HUES64 (cell line): ENCODE measurements around the gene ASAP2.

ENCODE experiments used
- H3K27ac ChIP-seq: 2 replicates; pipeline ENCODE4 v1.7.0; 2013; ENCODE audit warnings: low read depth, low read length, inconsistent platforms
- H3K27me3 ChIP-seq: 2 replicates; pipeline ENCODE4 v1.6.1; 2013; ENCODE audit warnings: mild to moderate bottlenecking, low read length; ENCODE audit not compliant: insufficient read depth
- H3K36me3 ChIP-seq: 2 replicates; pipeline ENCODE4 v1.6.1; 2013; ENCODE audit warnings: mild to moderate bottlenecking, low read length; ENCODE audit not compliant: insufficient read depth
- H3K4me1 ChIP-seq: 2 replicates; pipeline ENCODE4 v1.6.1; 2013; ENCODE audit warnings: mild to moderate bottlenecking, low read length, moderate library complexity; ENCODE audit not compliant: insufficient read depth
- H3K4me3 ChIP-seq: 2 replicates; pipeline ENCODE4 v1.5.1; 2013; ENCODE audit warnings: mild to moderate bottlenecking, low read length, moderate library complexity
- H3K9ac ChIP-seq: 2 replicates; pipeline ENCODE4 v1.6.1; 2013; ENCODE audit warnings: mild to moderate bottlenecking, low read depth, low read length
- H3K9me3 ChIP-seq: 2 replicates; pipeline ENCODE4 v1.6.1; 2013; ENCODE audit warnings: low read depth, low read length; ENCODE audit not compliant: insufficient read depth
- WGBS: fragments of 150-250, 120-280 bp; methylation state at CpG from one replicate; pipeline ENCODE4 v1.1.7; 2013; ENCODE audit warnings: missing lambda C conversion rate; 5-methylcytosine and 5-hydroxymethylcytosine counted together

Gene ASAP2

DNA sequence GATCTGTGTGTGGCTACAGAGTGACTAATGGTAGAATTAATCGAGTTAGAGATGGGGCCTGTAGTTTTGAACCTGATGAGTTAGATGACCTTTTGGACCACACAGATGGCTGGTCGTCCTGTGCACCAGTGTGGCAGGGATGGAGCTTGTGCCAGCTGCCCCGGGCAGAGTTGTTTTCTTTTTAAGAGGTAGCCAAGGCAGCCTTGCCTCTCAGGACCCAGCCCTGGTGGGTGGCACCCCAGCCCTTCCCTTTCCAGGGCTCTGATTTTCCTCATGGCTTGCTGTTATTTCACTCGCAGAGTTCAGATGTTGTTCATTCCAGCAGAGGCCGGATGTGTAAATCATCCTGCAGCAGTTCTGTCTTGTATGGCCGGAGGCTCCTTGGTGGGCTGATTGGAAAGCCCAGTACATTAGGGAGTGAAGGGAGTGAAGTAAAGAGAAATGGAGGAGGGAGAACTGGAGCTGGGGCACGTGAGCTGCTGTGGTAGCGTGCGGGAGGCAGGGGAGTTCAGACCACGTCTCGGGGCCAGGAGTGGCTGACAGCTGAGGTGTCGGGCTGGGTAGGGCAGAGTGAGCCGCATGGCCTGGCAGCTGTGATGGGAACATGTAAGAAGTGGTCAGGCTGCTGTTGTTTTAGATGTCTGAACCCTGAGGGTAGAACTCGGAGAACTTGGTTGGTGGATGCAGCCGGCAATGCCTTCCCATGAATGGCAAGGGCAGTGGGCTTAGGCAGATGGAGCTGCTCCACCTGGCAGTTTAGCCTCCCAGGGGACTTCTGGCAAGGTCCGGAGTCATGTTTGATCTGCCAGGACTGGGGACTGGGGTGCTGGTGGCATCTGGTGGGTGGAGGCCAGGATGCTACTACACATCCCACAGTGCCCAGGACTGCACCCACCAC is 28.8 kb downstream of the ASAP2 start:
- WGBS = 94% methylated on average over 16 of the region's 16 CpGs
- no peak overlapping the region for H3K4me3 ChIP-seq
- H3K27me3 ChIP-seq = no peaks in the 10 kb centered on the region
- H3K9ac ChIP-seq = no peak overlapping the region
- H3K27ac ChIP-seq = no peak overlapping the region
- H3K9me3 ChIP-seq = no peaks in the 10 kb centered on the region
- H3K36me3 ChIP-seq = no peaks in the 10 kb centered on the region
- H3K4me1 ChIP-seq = peaks cover 10% of the 10 kb centered on the region; the same call in 1 of the 2 replicates

DNA sequence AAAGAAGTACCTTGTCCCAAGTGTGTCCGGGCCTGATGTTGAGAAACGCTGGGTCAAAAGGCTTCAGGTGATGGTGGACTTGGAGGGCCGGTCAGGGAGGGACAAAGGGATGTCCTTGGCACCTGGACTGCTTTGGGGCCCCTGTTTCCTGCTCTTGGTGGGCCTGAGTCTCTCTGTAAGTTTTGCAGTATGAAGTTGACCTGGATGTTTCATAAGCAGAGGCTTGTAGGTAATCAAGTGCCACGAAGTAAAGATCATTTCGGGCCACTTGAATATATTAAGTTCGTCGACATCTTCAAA is 29.4 kb downstream of the ASAP2 start:
- no peak overlapping the region for H3K27ac ChIP-seq

GRCh38 chr2:9236867-9237266 is 30.3 kb downstream of the ASAP2 start:
- Histone ChIP-seq H3K27ac (no peak overlapping the region), H3K9ac (no peak overlapping the region)
- 90% methylated on average over 6 of the region's 6 CpGs for WGBS

More for the DNA sequence above, 29.4 kb downstream of the ASAP2 start:
- 95% methylated on average over 7 of the region's 7 CpGs for WGBS
- no peak overlapping the region for H3K9ac ChIP-seq
- peaks cover 10% of the 10 kb centered on the region; the same call in 1 of the 2 replicates for H3K4me1 ChIP-seq
- H3K4me3 ChIP-seq = no peak overlapping the region
- no peaks in the 10 kb centered on the region for H3K27me3 ChIP-seq
- H3K9me3 ChIP-seq = no peaks in the 10 kb centered on the region
- H3K36me3 ChIP-seq = no peaks in the 10 kb centered on the region

DNA sequence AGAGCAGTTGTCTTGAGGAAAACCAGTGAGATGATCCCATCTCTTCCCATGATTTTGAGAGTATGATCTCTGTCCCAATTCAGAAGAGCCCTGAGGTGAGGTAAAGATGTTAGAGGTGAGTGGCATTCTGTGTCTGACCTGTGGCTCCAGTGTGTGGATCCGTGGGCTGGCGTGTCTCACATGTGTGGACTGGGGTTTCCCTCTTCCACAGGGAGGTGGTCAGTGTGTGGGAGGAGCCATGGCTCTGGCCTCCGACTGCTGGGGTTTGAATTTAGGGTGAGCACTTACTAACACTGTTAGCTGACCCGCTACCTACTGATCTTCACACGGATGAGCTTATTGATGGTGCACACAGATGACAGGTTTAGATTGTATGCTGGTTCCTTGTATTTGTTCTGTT is 31.2 kb downstream of the ASAP2 start:
- Histone ChIP-seq H3K27me3 (no peaks in the 10 kb centered on the region), H3K36me3 (no peaks in the 10 kb centered on the region), H3K4me3 (no peak overlapping the region), H3K27ac (no peak overlapping the region), H3K9me3 (no peaks in the 10 kb centered on the region), H3K9ac (no peak overlapping the region), H3K4me1 (peaks cover 10% of the 10 kb centered on the region; the same call in 1 of the 2 replicates)
- 96% methylated on average over 5 of the region's 5 CpGs for WGBS

More at GRCh38 chr2:9236867-9237266, 30.3 kb downstream of the ASAP2 start:
- no peaks in the 10 kb centered on the region for H3K9me3 ChIP-seq
- no peaks in the 10 kb centered on the region for H3K36me3 ChIP-seq
- no peaks in the 10 kb centered on the region for H3K27me3 ChIP-seq
- peaks cover 10% of the 10 kb centered on the region; the same call in 1 of the 2 replicates for H3K4me1 ChIP-seq
- H3K4me3 ChIP-seq = no peak overlapping the region

- H3K4me1 ChIP-seq = peaks cover 10% of the 10 kb centered on the region; the same call in 1 of the 2 replicates
These were observed 32.1 kb downstream of the ASAP2 start for GRCh38 chr2:9238591-9239326.

DNA sequence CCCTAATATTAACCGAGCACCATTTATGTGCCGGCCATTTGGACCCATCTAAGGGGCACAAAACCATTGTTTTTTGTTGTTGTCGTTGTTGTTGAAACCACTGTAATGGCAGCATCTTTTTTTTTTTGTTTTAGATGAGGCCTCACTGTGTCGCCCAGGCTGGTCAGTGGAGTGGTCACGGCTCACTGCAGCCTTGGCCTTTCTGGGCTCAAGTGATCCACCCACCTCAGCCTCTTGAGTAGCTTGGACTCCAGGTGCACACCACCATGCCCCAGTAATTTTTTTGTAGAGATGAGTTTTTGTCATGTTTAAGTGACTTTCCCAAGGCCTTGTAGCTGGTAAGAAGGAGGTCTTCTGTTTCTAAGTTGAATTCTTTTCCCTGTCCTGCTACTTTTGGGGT is 33.0 kb downstream of the ASAP2 start:
- Histone ChIP-seq H3K9ac (no peak overlapping the region), H3K9me3 (no peaks in the 10 kb centered on the region), H3K27me3 (no peaks in the 10 kb centered on the region), H3K36me3 (no peaks in the 10 kb centered on the region), H3K4me3 (no peak overlapping the region), H3K27ac (no peak overlapping the region), H3K4me1 (peaks cover 6% of the 10 kb centered on the region)
- 93% methylated on average over 5 of the region's 5 CpGs for WGBS

More at GRCh38 chr2:9238591-9239326, 32.1 kb downstream of the ASAP2 start:
- Histone ChIP-seq H3K27ac (no peak overlapping the region), H3K36me3 (no peaks in the 10 kb centered on the region), H3K27me3 (no peaks in the 10 kb centered on the region), H3K9ac (no peak overlapping the region), H3K4me3 (no peak overlapping the region), H3K9me3 (no peaks in the 10 kb centered on the region)
- WGBS = 91% methylated on average over 7 of the region's 7 CpGs

GRCh38 chr2:9240745-9241144 is 34.1 kb downstream of the ASAP2 start:
- Histone ChIP-seq H3K4me3 (no peak overlapping the region), H3K4me1 (peaks cover 13% of the 10 kb centered on the region), H3K9ac (no peak overlapping the region), H3K27me3 (no peaks in the 10 kb centered on the region), H3K9me3 (no peaks in the 10 kb centered on the region), H3K36me3 (no peaks in the 10 kb centered on the region), H3K27ac (no peak overlapping the region)
- WGBS = 93% methylated on average over 4 of the region's 4 CpGs

GRCh38 chr2:9241233-9241632 is 34.6 kb downstream of the ASAP2 start:
- Histone ChIP-seq H3K27me3 (no peaks in the 10 kb centered on the region), H3K4me1 (peaks cover 13% of the 10 kb centered on the region), H3K9ac (no peak overlapping the region), H3K4me3 (no peak overlapping the region), H3K36me3 (no peaks in the 10 kb centered on the region), H3K27ac (no peak overlapping the region), H3K9me3 (no peaks in the 10 kb centered on the region)
- 94% methylated on average over 5 of the region's 6 CpGs for WGBS

DNA sequence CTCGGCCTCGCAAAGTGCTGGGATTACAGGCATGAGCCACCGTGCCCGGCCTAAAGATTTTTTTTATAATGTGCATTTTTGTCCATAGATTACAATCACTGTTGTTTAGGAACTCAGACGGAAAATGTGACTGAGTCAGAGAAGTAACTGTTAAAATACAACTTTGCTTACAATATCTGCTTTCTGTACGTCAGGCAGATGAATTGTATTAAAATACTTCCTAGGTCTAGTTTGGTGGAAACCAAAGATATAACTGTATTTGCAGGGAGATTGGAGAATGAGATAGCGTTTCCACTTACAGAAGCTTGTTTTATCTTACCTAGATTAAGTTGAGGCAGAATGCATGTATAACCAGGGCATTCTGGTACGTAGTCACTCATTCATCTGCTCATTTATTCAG is 36.7 kb downstream of the ASAP2 start:
- H3K4me1 ChIP-seq = peaks cover 13% of the 10 kb centered on the region
- no peaks in the 10 kb centered on the region for H3K9me3 ChIP-seq
- WGBS = 98% methylated on average over 6 of the region's 8 CpGs
- no peaks in the 10 kb centered on the region for H3K27me3 ChIP-seq
- no peak overlapping the region for H3K4me3 ChIP-seq
- no peak overlapping the region for H3K9ac ChIP-seq
- H3K27ac ChIP-seq = no peak overlapping the region
- no peaks in the 10 kb centered on the region for H3K36me3 ChIP-seq

DNA sequence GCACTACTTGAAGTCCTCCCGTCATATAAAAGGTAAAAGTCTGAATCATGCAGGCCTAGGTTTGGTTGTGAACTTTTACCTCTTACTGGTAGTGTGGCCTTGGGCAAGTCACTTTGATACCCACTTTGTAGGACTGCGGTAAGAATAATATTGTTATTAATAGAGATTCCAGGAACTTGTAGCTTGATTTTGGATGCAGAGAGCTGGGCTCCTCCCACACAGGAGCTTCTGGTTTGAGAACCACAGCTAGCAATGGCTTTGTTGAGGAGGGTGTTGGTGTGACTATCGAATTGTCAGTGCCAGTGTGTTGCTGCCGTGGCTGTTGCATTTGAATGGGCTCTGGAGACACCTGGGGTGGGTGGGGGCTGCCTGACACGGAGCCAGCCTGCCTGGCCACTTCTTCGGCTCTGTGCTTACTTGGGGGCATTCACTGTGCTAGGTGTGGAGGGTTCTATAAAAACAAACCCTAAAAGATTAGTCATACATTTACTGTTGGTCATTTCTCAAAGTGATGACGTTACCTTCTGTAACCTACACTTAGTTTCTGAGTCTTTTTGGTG is 38.5 kb downstream of the ASAP2 start:
- 37% methylated on average over 7 of the region's 7 CpGs for WGBS
- Histone ChIP-seq H3K9ac (no peak overlapping the region), H3K36me3 (no peaks in the 10 kb centered on the region), H3K9me3 (no peaks in the 10 kb centered on the region), H3K4me3 (no peak overlapping the region), H3K4me1 (peaks cover 15% of the 10 kb centered on the region), H3K27me3 (no peaks in the 10 kb centered on the region), H3K27ac (peak overlapping the region; percentile 61; the same call in 1 of the 2 replicates)

DNA sequence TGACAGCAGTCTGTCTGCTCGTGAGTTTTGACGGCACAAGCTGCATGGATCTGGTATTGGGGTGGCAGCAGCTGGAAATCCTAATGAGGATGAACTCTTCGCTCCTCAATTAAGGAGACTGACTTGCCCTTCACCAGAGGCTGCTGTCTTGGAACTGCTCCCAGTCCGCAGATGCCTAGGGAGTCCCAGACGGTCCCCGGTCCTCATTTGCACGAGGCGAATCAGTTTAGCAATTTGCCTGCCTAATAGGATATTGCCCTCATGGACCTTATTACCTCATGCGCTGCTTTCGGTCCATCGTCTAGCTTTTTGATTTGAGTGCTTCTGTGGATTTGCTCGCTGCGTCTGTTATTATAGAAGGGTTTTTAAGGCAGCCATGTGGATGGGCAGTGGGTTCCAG is 40.6 kb downstream of the ASAP2 start:
- Histone ChIP-seq H3K9me3 (no peaks in the 10 kb centered on the region), H3K27ac (no peak overlapping the region), H3K4me1 (peaks cover 15% of the 10 kb centered on the region), H3K4me3 (no peak overlapping the region), H3K27me3 (no peaks in the 10 kb centered on the region), H3K9ac (no peak overlapping the region), H3K36me3 (no peaks in the 10 kb centered on the region)
- WGBS = 92% methylated on average over 13 of the region's 13 CpGs
